Mesothelial cell of epicardium (in vitro differentiated cells): ENCODE measurements around the gene LNP1. TPM values are rescaled to one million over a fixed set of nuclear protein-coding genes. Genes with fewer than 3 reads are reported as not detected.
"Not testable (repeated sequence)": the region's sequence is repeated elsewhere in the genome, so short reads cannot be mapped to it uniquely, and the experiment has no call there.

Experiments
- DNase-seq, 2 experiments: peaks; one replicate each; pipeline ENCODE4 v3.0.0; 2021; ENCODE audit warnings: low spot score in 2 of 2; ENCODE audit not compliant: unreplicated experiment in 2 of 2
- H3K27ac Mint-ChIP-seq: 2 replicates; pipeline ENCODE4 v1.8.0; 2021; ENCODE audit warnings: mixed read lengths
- H3K27me3 Mint-ChIP-seq: 2 replicates; pipeline ENCODE4 v1.8.0; 2021; ENCODE audit warnings: low read depth, mixed read lengths
- H3K36me3 Mint-ChIP-seq: 2 replicates; pipeline ENCODE4 v1.8.0; 2021; ENCODE audit warnings: mixed read lengths
- H3K4me1 Mint-ChIP-seq: 2 replicates; pipeline ENCODE4 v1.8.0; 2021; ENCODE audit warnings: mixed read lengths
- H3K4me3 Mint-ChIP-seq: 2 replicates; pipeline ENCODE4 v1.8.0; 2021; ENCODE audit warnings: mild to moderate bottlenecking, moderate library complexity, mixed read lengths
- H3K9me3 Mint-ChIP-seq: 2 replicates; pipeline ENCODE4 v1.8.0; 2021; ENCODE audit warnings: mixed read lengths
- total RNA-seq: library from RNA; stranded (reverse); gene quantifications from 3 replicates; pipeline ENCODE4 v1.2.1, GENCODE V29; 2021
- TF ChIP-seq, protein P1 (sequence below): fragments of 200-600 bp; sonication (generic); IDR thresholded peaks from one replicate; pipeline ENCODE4 v1.5.0; 2021; ENCODE audit warnings: antibody characterized with exemption; ENCODE audit not compliant: unreplicated experiment

The LNP1 gene
- total RNA-seq, 1 donor from 2014 or later, result 4.3 TPM

DNA sequence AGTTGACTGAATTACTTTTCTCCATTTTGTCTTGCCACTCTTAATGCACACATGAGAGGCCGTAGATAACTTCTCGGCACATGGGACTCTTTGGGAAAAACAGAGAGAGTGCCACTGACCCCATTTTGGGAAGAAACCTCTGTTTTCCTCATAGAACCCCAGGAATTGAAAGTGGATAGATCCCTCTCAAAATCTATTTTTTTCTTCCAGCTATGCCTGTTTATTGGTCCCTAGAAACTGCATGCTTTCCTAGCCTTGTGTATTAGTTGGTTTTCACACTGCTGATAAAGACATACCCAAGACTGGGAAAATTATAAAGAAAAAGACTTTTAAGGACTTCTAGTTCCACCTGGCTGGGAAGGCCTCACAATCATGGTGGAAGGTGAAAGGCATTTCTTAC, 67.3 kb downstream of the LNP1 start:
- no peak for DNase-seq
- Mint-ChIP-seq H3K4me3 (no peak overlapping the region), H3K27me3 (no peaks in the 10 kb centered on the region), H3K36me3 (peaks cover 6% of the 10 kb centered on the region), H3K9me3 (peaks cover 29% of the 10 kb centered on the region), H3K4me1 (no peaks in the 10 kb centered on the region), H3K27ac (no peak overlapping the region)
- TF ChIP-seq, protein P1, sequence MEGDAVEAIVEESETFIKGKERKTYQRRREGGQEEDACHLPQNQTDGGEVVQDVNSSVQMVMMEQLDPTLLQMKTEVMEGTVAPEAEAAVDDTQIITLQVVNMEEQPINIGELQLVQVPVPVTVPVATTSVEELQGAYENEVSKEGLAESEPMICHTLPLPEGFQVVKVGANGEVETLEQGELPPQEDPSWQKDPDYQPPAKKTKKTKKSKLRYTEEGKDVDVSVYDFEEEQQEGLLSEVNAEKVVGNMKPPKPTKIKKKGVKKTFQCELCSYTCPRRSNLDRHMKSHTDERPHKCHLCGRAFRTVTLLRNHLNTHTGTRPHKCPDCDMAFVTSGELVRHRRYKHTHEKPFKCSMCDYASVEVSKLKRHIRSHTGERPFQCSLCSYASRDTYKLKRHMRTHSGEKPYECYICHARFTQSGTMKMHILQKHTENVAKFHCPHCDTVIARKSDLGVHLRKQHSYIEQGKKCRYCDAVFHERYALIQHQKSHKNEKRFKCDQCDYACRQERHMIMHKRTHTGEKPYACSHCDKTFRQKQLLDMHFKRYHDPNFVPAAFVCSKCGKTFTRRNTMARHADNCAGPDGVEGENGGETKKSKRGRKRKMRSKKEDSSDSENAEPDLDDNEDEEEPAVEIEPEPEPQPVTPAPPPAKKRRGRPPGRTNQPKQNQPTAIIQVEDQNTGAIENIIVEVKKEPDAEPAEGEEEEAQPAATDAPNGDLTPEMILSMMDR, result no peak

DNA sequence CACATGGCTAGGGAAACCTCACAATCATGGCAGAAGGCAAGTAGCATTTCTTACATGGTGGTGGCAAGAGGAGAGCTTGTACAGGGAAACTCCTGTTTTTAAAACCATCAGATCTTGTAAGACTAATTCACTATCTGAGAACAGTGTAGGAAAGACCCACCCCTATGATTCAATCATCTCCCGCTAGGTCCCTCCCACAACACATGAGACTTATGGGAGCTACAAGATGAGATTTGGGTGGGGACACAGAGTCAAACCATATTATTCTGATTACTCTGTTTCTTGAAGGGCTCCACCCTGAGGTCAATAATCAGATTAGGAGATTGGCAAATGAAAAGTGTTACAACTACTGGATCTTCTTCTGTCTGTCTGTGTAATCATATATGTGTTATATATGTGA, 69.6 kb downstream of the LNP1 start:
- no peaks in the 10 kb centered on the region for H3K4me1 Mint-ChIP-seq
- no peaks in the 10 kb centered on the region for H3K27me3 Mint-ChIP-seq

DNA sequence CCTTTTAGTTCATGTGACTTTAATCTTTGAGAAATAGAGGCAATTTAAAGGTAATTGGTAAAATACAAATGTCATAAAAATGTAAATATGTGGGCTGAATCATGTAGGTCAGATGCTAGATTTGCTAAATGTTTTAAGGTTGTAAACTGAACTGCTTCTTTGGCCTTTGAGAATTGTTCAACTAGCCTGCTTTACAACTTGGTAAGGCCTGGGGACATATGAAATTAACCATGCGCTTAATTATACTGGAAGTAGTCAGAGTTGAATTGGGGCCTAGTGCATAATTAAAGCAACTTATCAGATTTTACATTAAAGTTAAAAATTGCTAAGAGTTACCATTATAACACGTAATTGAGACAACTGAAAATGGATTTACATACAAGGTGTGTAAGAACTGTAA, 70.1 kb downstream of the LNP1 start:
- peaks cover 6% of the 10 kb centered on the region for H3K36me3 Mint-ChIP-seq
- no peak overlapping the region for H3K27ac Mint-ChIP-seq
- H3K9me3 Mint-ChIP-seq, result peaks cover 34% of the 10 kb centered on the region
- DNase-seq, result no peak
- TF ChIP-seq, protein P1, result no peak
- H3K4me3 Mint-ChIP-seq, result no peak overlapping the region
- no peaks in the 10 kb centered on the region for H3K4me1 Mint-ChIP-seq
- H3K27me3 Mint-ChIP-seq, result no peaks in the 10 kb centered on the region

More for the DNA sequence above, 69.6 kb downstream of the LNP1 start:
- Mint-ChIP-seq H3K9me3 (peaks cover 30% of the 10 kb centered on the region), H3K4me3 (no peak overlapping the region), H3K27ac (no peak overlapping the region), H3K36me3 (peaks cover 6% of the 10 kb centered on the region)
- DNase-seq, result no peak
- TF ChIP-seq, protein P1, result no peak

DNA sequence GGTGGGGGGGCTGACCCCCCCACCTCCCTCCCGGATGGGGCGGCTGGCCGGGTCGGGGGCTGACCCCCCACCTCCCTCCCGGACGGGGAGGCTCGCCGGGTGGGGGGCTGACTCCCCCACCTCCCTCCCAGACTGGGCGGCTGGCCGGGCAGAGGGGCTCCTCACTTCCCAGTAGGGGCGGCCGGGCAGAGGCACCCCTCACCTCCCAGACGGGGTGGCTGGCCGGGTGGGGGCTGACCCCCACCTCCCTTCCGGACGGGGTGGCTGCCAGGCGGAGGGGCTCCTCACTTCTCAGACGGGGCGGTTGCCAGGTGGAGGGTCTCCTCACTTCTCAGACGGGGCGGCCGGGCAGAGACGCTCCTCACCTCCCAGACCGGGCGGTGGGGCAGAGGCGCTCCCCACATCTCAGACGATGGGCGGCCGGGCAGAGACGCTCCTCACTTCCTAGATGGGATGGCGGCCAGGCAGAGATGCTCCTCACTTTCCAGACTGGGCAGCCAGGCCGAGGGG, 76.6 kb downstream of the LNP1 start:
- peaks cover 12% of the 10 kb centered on the region for H3K27me3 Mint-ChIP-seq
- not testable (repeated sequence) for H3K36me3 Mint-ChIP-seq, H3K9me3 Mint-ChIP-seq

DNA sequence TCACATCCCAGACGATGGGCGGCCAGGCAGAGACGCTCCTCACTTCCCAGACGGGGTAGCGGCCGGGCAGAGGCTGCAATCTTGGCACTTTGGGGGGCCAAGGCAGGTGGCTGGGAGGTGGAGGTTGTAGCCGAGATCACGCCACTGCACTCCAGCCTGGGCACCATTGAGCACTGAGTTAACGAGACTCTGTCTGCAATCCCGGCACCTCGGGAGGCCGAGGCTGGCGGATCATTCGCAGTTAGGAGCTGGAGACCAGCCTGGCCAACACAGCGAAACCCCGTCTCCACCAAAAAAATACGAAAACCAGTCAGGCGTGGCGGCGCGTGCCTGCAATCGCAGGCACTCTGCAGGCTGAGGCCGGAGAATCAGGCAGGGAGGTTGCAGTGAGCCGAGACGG, 77.2 kb downstream of the LNP1 start:
- not testable (repeated sequence) for H3K4me3 Mint-ChIP-seq, DNase-seq, H3K9me3 Mint-ChIP-seq, H3K4me1 Mint-ChIP-seq, H3K27ac Mint-ChIP-seq, H3K36me3 Mint-ChIP-seq
- peaks cover 15% of the 10 kb centered on the region for H3K27me3 Mint-ChIP-seq

More for the DNA sequence above, 76.6 kb downstream of the LNP1 start:
- DNase-seq, H3K4me1 Mint-ChIP-seq, H3K4me3 Mint-ChIP-seq, H3K27ac Mint-ChIP-seq: not testable (repeated sequence)

DNA sequence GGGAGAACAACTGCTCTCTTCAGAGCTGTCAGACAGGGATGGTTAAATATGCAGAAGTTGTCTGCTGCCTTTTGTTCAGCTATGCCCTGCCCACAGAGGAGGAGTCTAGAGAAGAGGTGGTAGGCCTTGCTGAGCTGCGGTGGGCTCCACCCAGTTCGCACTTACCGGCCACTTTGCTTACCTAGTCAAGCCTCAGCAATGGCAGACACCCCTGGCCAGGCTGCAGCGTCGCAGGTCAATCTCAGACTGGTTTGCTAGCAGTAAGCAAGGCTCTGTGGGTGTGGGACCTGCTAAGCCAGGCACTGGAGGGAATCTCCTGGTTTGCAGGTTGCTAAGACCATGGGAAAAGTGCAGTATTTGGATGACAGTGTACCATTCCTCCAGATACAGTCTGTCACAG, 78.7 kb downstream of the LNP1 start:
- H3K4me3 Mint-ChIP-seq, result no peak overlapping the region
- DNase-seq, result no peak
- peaks cover 25% of the 10 kb centered on the region for H3K27me3 Mint-ChIP-seq
- no peak overlapping the region for H3K27ac Mint-ChIP-seq
- TF ChIP-seq, protein P1, result no peak
- H3K4me1 Mint-ChIP-seq, result no peaks in the 10 kb centered on the region
- H3K36me3 Mint-ChIP-seq, result no peaks in the 10 kb centered on the region
- peaks cover 8% of the 10 kb centered on the region for H3K9me3 Mint-ChIP-seq

DNA sequence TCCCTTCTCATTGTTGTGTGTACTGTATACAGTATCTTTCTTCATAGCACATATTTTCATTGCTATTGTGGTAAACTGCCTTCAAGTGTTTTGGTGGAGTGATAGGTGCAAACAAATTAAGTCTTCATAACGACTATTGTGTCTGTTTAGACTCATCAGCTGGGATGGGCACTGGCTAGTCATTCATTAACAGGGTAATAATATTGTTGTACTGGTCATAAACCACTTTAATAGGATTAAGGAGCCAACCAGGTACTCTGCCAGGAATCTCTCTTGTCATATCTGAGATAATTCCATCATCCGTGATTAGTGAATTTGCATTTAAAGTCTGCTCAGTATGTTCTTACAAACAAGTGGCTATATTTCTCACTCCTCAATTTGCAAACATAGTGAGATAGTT, 80.8 kb downstream of the LNP1 start:
- TF ChIP-seq, protein P1, result no peak
- Mint-ChIP-seq H3K4me1 (no peaks in the 10 kb centered on the region), H3K4me3 (no peak overlapping the region), H3K36me3 (no peaks in the 10 kb centered on the region), H3K27ac (no peak overlapping the region), H3K27me3 (peaks cover 29% of the 10 kb centered on the region), H3K9me3 (peaks cover 3% of the 10 kb centered on the region)
- DNase-seq, result no peak
